ENCODE measurements around the gene TLR3. TPM values are rescaled to one million over a fixed set of nuclear protein-coding genes. Genes with fewer than 3 reads are reported as not detected.
"Not testable (repeated sequence)": the region's sequence is repeated elsewhere in the genome, so short reads cannot be mapped to it uniquely, and the experiment has no call there.

The TLR3 gene
- 1.5 TPM for polyA plus RNA-seq (ENCODE audit: insufficient read length)

GRCh38 chr4:186068581-186069348, at the start of gene TLR3:
Gene TLR3 (plus strand): TSS chr4:186069156. CDS start chr4:186076620, 7,464 bp downstream.
- peak; percentile 18 for DNase-seq

GRCh38 chr4:186019269-186019668, 49.7 kb upstream of the TLR3 start:
- DNase-seq: no peak

- no peak for DNase-seq
These were observed 48.7 kb upstream of the TLR3 start for GRCh38 chr4:186020106-186020792.

GRCh38 chr4:186020793-186021407, 48.1 kb upstream of the TLR3 start:
- no peak for DNase-seq

- DNase-seq: peak; percentile 42
These were observed 47.3 kb upstream of the TLR3 start for GRCh38 chr4:186021461-186022167.

- DNase-seq: no peak
These were observed 45.0 kb upstream of the TLR3 start for GRCh38 chr4:186023975-186024374.

GRCh38 chr4:186024637-186025407, 44.1 kb upstream of the TLR3 start:
- DNase-seq: no peak

- no peak for DNase-seq
These were observed 43.6 kb upstream of the TLR3 start for GRCh38 chr4:186025408-186025690.

GRCh38 chr4:186027405-186027804, 41.6 kb upstream of the TLR3 start:
- DNase-seq: no peak

GRCh38 chr4:186029571-186030398, 39.2 kb upstream of the TLR3 start:
- DNase-seq: peak; percentile 70

- DNase-seq: no peak
These were observed 38.6 kb upstream of the TLR3 start for GRCh38 chr4:186030399-186030775.

GRCh38 chr4:186030795-186031194, 38.2 kb upstream of the TLR3 start:
- no peak for DNase-seq

- no peak for DNase-seq
These were observed 36.7 kb upstream of the TLR3 start for GRCh38 chr4:186032259-186032658.

- no peak for DNase-seq
These were observed 35.9 kb upstream of the TLR3 start for GRCh38 chr4:186033027-186033426.

GRCh38 chr4:186034613-186035012, 34.3 kb upstream of the TLR3 start:
- not testable (repeated sequence) for DNase-seq

GRCh38 chr4:186036976-186037581, 31.9 kb upstream of the TLR3 start:
- DNase-seq: no peak

- peak; percentile 78 for DNase-seq
These were observed 31.0 kb upstream of the TLR3 start for GRCh38 chr4:186037692-186038658.

- no peak for DNase-seq
These were observed 29.3 kb upstream of the TLR3 start for GRCh38 chr4:186039697-186040096.

GRCh38 chr4:186040316-186040715, 28.6 kb upstream of the TLR3 start:
- no peak for DNase-seq

- not testable (repeated sequence) for DNase-seq
These were observed 21.5 kb upstream of the TLR3 start for GRCh38 chr4:186047501-186047900.

Measured in hindlimb muscle (tissue), 1 donor.